Islet of Langerhans (tissue), 1 donor: Measurements from ENCODE around the gene RAB3IL1.

ENCODE experiments used
- FAIRE-seq: peaks from one replicate; lab custom pipeline; 2011; peaks lifted over from hg19 to GRCh38; lab: Jason Lieb, UNC

Gene RAB3IL1

GRCh38 chr11:61866231-61866957 is 51.0 kb downstream of the RAB3IL1 start:
- no peak for FAIRE-seq

GRCh38 chr11:61864814-61865775 is 52.3 kb downstream of the RAB3IL1 start:
- no peak for FAIRE-seq

- FAIRE-seq = no peak
Observed at GRCh38 chr11:61863548-61864081, 53.8 kb downstream of the RAB3IL1 start.

- FAIRE-seq = no peak
Observed at GRCh38 chr11:61862714-61863547, 54.4 kb downstream of the RAB3IL1 start.

GRCh38 chr11:61861634-61862033 is 55.7 kb downstream of the RAB3IL1 start:
- no peak for FAIRE-seq

GRCh38 chr11:61860054-61860903 is 57.1 kb downstream of the RAB3IL1 start:
- no peak for FAIRE-seq

- FAIRE-seq = no peak
Observed at GRCh38 chr11:61855939-61856680, 61.3 kb downstream of the RAB3IL1 start.

- FAIRE-seq = no peak
Observed at GRCh38 chr11:61854966-61855714, 62.2 kb downstream of the RAB3IL1 start.

GRCh38 chr11:61854206-61854895 is 63.0 kb downstream of the RAB3IL1 start:
- FAIRE-seq = no peak

- no peak for FAIRE-seq
Observed at GRCh38 chr11:61853698-61854169, 63.6 kb downstream of the RAB3IL1 start.

GRCh38 chr11:61851900-61852295 is 65.5 kb downstream of the RAB3IL1 start:
- no peak for FAIRE-seq

GRCh38 chr11:61851113-61851899 is 66.1 kb downstream of the RAB3IL1 start:
- no peak for FAIRE-seq

GRCh38 chr11:61850687-61851086 is 66.7 kb downstream of the RAB3IL1 start:
- FAIRE-seq = no peak

GRCh38 chr11:61848631-61849030 is 68.7 kb downstream of the RAB3IL1 start:
- no peak for FAIRE-seq

- no peak for FAIRE-seq
Observed at GRCh38 chr11:61847914-61848581, 69.3 kb downstream of the RAB3IL1 start.
